Stimulated activated CD4-positive, alpha-beta T cell treated with anti-CD3 and anti-CD28 coated beads, Interleukin-12 subunit alpha, Interleukin-12 subunit beta, amount 100 ng/mL, for 48 hours (primary cell): ENCODE measurements around the gene STK26.
"Not testable (repeated sequence)": the region's sequence is repeated elsewhere in the genome, so short reads cannot be mapped to it uniquely, and the experiment has no call there.

Experiments used
- DNase-seq, 3 donors: peaks; one replicate each; pipeline ENCODE4 v3.0.0-alpha.2; 2020; ENCODE audit warnings: low read depth in 2 of 3, low spot score in 1 of 3

Gene STK26

DNA sequence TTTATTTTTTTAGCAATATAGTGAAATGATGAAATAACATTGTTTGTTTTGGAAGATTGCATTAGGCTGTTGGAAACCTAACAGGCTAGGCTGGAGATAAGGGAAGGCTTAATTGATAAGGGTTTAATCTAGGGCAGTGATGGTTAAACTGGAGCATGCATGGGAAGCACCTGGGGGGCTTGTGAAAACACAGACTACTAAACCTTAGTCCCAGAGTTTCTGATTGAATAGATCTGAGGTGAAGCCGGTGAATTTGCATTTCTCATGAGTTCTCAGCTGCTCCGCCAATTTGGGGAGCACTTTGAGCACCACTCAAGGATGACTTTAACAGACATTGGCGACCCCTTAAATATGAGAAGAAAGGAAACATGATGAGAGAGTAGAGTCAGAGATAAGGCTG lies 11.5 kb downstream of the STK26 start:
- DNase-seq = no peak

DNA sequence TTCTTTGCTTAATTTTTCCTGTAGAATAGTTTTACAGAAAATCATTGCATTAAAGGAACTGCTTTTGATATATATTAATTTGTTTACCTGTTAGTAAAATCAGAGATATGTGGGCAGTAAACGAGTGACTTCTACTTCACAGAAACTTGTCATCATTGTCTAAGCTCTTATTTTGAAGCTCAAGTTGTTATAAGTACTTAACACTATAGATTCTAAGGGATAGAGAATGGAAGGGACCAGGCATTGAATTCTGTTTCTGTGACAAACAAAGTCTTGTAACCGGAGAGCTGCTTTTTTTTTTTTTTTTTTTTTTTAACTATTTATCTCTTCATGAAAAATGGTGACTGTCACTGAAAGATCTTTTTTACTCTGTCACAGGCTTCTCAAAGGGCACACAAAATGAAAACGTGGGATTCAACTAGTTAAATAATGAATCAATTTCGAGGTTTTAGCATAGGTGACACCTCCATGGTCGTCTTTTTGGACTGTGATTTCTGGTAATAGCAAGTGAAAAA lies 14.4 kb downstream of the STK26 start:
- no peak for DNase-seq

DNA sequence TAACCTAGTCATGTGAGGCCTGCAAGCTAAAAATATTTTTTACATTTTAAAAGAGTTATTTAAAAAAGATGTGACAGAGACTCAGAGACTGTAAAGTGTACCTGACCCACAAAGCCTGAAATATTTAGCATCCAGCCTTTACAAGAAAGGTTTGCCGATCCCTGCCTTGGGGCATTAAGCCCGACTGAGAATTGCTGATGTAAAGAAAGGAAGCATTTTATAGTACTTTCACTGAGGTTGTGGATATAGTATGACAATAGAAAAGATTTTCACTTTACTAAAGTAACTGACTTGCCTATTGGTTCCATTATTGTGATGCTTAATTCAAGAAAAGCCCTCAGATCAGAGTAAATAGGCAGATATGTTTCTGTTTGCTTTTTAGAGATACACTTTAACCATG lies 17.0 kb downstream of the STK26 start:
- DNase-seq = no peak

DNA sequence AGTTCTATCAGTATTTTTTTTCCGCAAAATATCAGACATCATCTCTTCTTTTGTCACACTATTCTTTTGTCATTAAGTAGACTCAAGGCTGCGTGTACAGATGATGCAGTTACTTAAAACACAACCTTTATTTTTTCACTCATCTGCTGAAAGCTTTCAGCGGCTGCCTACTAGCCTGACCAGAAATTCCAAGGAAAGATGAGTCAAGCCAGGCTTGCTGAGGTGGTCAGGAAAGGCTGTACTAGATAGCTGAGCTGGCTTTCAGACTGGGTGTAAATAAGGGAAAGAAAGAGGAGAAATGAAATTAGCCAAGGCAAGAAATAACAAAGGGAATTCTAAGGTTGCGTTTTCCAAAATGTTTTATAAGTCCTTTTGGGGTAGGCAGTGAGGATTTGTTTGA lies 17.9 kb downstream of the STK26 start:
- no peak for DNase-seq

DNA sequence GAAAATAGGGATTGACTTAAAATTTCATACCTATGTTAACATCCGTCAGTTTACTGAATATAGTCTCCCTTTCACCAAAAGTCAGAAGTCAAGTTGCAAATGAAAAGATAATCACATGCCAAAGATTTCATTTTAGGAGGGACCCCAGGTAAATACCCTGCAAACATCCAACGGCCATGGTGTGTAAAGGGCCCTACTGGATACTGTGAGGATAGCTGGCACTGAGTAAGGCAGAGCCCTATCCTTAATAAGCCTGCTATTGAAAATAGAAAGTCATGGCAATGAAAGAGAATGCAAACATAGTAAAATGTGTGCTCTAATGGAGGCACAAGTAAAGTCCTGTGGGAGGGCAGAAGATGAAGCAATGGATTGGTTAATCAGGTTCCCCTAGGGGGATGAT lies 20.9 kb downstream of the STK26 start:
- DNase-seq = no peak

DNA sequence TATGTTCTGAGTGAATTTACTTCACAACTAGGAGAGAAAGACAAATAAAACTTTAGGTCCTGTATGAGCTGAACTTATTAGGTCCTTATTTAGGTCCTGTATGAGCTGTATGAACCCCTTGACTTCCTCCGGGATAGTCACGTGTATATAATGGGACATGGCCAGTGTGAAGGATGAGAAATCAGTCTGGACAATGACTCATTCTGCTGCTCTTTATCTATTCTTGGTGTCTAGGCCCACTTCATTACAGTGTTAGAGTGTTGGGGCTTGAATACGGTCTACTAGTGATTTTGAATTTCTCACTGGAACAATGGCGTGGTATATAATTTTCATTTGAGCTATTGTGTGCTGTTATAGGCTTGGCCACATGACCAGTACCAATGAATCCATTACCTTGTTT lies 21.9 kb downstream of the STK26 start:
- DNase-seq = no peak

DNA sequence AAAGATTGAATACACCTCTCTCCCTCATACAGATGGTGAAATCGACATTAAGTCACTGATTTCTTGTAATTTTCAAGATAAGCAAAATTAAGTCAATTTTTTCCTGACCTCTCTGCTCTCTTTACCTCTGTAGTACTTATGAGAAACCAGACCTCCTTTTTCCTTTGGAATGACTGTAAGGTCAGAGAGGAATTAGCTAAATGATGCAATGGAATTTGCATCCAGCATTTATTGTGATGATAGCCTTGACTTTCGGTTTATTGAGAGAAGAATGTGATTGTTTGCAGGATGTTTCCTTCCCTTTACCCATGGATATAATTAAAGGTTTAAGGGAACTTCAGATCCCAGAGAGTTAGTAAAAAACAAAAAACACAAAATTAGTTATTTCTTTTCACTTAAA lies 22.4 kb downstream of the STK26 start:
- no peak for DNase-seq

DNA sequence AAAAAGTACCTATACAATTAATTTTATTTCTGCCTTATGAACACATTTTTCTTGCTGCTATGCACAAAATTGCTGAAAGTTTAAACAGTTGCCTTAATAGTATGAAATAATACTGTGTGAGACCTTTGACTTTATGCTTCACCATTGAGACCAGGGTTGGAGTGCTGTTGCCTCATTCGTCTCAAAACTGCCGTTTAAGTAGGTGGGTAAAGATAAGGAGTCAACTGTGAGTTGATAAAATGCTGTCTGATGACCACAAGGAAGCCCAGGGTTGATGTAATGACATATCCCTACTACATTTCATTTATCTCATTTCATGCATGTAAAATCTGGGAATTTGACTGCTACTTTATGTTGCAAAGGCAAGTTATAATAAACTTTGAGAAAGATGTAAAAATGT lies 23.4 kb downstream of the STK26 start:
- no peak for DNase-seq

DNA sequence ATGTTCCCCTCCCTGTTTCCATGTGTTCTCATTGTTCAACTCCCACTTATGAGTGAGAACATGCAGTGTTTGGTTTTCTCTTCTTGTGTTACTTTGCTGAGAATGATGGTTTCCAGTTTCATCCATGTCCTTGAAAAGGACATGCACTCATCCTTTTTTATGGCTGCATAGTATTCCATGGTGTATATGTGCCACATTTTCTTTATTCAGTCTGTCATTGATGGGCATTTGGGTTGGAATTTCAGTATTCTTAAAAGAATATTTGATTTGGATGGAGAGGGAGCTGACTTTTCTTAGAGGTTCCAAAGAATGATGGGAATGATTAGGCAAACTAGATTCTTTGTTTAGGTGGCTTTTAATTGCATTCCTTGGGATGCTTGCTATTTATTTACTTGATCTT lies 28.7 kb downstream of the STK26 start:
- DNase-seq = not testable (repeated sequence)

DNA sequence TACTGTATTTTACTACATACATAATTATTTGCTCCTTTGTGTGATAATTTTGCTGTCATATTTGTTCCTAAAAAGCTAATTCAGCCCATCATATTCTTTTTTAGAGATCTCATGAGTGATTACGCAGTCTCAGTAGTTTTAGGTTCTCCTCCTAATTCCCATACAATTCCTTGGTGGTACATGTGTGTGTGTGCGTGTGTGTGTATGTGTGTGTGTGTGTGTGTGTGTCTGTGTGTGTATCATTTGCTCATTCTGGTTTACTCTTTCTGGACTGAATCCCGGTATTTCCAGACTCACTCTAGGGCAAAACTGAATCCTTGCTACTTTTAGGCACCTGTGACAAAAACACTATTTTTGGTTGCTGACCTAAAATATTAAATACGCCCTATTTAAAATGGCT lies 34.9 kb downstream of the STK26 start:
- DNase-seq = no peak

DNA sequence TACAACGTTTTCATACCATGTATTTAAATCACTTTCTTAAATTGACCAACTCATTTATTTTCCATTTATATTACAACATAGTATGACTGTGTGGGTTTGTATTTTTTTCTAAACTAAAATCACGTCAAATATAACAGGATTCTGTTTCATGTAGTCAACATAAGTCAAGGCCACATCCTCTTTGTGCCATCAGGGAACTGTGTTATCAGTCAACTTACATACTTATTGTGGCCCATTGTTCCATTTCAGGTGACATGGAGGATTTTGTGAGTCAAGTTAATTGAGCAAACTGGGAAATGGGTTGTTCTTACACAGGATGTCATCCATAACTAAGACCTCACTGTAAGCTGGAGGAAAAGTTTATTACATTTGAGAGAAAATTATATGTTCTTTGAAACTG lies 35.9 kb downstream of the STK26 start:
- no peak for DNase-seq

DNA sequence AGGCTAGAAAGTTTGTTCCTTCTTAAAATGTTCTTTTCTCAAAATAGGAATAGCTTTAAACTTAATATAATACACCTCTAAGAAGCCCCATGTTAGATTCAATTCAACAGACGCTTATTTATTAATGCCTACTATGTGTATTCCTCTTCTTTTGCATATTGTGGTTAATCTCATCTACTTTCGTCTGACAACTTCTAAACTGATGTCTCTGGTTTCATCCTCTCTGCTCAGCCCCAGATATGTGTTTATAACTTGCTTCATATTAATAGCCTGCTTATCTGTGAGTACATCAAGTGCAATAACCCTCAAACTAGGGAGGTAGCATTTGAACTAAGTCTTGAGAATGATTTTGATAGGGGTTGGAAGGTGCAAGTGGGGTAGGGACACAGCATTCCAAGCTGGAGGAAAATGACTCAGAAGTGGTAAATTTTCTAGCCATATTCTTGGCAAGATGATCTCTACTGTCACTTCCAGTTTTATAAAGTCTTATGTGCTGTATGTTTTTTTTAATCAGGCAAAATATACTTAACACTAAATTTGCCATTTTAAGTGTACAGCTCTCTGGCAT lies 37.0 kb downstream of the STK26 start:
- no peak for DNase-seq

DNA sequence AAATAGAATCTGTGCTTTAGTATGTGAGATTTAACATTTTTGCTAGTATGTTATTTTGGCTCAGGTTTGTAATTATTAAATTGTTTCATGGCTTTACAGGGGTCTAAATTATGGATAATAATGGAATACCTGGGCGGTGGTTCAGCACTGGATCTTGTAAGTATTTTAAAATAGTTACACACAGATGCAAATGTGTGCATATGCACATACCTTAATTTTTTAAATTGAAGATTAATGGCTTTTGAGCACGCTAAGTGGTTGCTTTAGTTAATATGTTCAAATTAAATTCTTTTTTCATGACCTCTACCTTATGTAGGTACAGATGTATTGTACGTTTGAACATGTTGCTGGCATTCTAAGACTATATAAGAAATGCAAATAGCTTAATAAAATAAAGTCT lies 40.2 kb downstream of the STK26 start:
- no peak for DNase-seq

DNA sequence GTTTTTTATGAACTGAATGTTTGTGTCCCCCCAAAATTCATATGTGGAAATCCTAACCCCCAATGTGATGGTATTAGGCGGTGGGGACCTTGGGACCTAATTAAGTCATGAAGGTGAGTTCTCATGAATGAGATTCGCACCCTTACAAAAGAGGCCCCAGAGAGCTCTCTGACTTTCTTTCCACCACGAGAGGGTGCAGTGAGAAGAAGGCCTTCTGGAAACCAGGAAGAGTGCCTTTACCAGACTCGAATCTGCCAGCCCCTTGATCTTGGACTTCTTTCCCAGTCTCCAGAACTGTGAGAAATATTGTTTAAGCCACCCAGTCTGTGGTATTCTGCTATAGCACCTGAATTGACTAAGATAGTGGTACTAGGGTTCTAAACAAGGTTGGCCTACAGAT lies 40.8 kb downstream of the STK26 start:
- DNase-seq = no peak

DNA sequence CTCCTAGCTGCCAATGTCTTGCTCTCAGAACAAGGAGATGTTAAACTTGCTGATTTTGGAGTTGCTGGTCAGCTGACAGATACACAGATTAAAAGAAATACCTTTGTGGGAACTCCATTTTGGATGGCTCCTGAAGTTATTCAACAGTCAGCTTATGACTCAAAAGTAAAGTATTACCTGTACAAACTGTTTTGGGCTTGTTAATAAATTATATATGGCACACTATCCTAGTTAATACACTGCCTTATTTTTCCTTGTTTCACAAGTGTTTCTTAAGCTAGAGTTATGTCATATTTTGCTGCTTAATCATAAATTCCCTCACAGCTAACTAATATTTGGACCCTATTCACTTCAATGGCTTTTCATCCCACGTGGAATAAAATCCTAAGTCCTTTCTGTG lies 45.3 kb downstream of the STK26 start:
- DNase-seq = no peak

DNA sequence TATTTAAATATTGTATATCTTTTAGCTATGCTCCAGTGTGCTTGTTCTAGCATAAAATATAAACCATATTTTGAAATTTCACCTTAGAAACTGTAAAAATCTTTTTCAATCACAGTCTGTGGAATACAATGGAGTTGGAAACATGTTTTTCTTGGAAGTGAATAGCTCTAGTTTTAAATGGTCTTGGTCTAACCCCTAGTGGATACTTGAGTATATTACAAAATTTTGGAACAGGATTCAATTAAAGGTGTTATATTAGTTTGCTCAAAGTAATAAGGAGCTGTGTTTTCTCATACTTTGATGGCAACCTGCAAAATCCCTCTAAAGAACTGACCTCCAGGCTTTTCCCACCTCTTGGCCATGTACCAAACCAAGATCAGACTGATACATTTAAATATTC lies 48.2 kb downstream of the STK26 start:
- DNase-seq = no peak

DNA sequence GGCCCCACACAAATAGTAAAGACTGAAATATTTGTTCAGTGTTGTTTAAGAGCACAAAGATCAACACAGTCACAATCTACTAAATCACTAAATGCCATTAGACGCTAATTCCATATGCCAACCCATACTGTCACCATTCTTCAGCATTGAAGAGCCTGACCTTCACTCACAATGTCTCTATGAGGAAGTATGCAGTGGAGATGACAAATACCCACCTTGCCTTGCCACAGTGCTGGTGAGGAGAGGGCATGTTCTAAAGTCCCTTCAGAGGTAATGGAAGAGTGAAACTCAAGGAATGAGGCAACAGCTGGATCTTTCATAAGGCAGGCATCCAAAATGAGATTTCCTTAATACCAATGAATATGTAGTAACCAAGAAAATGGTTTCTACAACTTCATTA lies 54.3 kb downstream of the STK26 start:
- no peak for DNase-seq

DNA sequence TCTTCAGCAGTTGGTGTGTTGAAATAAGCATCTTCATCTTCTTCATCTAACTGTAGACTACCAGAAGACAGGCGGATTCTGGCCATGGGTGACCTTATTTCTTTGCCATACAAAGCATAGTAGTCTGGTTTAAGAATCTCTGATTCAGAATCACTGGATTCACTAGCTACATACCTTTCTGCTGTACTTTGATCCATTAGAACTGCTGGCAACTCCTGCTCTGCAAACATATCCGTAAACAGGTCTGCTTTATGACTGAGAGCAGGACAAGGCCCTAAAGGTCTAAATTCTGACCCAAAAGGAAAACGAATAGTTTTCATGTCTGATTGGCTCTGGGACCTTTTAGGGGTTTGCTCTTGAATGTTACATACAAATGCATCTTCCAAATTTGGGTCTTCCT lies 54.8 kb downstream of the STK26 start:
- DNase-seq = no peak

DNA sequence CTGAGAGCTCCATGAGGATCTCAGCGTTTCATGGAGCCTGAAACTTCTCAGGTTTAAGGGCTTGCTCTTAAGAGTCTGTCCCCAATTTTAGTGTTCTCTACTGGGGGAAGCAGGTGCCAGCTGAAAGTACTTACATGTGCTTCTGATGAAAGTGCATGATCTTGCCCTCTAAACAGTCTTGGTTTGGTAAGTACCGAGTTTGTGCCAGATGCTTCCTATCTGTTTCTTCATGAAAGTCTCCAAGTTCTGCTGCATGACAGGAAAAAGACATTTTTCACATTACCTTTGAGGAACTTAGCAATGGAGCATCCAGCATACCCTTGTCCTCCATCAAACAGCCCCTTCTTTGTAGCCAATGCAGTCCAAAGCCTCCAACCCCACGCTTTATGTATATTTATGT lies 62.7 kb downstream of the STK26 start:
- DNase-seq = no peak

DNA sequence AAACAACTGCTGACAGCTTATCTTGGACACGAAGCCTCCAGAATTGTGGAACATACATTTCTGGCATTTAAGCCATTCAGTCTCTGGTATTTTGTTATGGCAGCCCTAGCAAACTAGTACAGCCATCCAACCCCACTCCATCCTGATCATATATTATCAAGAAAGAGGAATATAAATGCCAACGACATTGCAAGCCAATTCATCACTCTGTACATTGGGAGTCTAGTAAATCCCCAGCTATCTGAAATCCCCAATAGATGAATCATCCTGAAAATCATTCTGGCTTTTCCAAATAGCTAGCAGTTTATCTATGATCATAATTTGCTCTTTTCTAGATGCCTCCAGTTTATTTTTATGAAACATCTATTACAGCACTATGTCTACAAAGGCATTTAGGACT lies 63.6 kb downstream of the STK26 start:
- no peak for DNase-seq

DNA sequence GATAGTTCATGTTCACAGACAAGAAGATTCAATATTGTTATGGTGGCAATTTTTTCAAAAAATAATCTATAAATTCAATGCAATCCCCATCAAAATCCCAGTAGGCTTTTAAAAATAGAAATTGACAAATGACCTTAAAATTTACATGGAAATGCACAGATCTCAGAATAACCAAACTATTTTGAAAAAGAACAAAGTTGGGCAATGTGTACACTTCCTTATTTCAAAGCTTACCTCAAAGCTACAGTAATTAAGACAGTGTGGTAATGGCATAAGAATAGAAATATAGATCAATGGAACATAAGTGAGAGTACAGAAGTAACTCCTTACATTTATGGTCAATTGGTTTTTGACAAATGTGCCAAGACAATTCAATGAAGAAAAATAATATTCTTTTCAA lies 65.8 kb downstream of the STK26 start:
- no peak for DNase-seq

DNA sequence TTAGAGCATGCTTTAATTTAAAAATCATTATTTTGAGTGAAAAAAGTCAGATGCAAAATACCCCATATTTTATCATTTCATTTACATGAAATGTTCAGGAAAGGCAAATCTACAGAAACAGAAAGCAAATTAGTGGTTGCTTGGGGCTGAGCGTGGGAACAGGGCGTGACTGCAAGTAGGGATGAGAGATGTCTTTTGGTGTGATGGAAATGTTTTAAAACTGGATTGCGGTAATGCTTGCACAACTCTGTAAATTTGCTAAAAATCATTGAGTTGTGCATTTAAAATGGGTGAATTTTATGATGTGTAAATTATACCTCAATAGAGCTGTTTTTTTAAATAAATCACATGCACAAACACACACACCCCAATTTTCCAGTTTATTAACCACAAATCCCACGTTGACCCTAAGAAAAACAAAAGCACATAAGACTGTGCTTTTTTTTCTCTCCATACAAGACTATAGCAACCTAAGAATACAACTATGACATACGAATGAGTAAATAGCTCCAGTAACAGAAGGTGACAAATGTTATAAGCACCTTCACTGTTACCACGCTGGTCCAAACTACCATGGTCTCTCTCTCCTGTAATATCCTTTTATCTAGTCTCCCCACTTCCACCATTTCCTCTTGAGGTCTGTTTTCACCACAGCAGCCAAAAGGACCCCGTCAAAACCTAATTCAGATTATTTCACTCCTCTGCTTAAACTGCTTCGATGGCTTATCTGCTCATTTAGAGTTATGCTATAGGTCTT lies 67.5 kb downstream of the STK26 start:
- no peak for DNase-seq

DNA sequence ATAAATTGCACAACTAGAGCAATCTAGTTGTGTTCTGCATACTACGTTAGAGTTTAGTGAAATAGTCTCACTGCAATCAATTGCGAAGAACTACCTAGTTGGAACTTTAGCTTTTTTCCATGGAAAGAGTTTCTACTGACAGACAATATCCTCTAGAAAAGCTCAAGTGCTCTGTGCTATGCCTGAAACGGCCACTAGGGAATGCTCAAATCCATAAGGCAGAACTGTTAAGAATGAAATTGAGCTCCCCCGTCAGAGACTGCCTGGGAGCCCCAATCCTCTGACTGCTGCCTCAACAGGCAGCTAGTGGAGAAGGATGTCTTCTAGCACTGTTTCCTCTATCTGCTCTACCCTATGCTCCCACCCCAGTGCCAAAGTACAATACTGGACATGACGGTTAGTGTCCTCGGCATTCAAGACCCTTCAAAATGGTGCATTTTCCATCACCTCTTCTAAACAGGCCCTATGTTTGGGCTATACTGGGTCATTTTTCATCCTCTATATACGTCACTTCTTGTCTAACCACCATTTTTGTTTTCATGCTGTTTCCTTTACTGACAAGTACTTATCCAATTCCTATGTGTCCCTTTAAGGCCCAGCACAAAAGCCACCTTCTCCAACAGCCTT lies 69.5 kb downstream of the STK26 start:
- DNase-seq = peak; percentile 8 to 50 (median 22)
